Ramos (cell line): ENCODE measurements around the gene PON3.

Source experiments
- in situ Hi-C: fragments of 300-500 bp; cut with MboI; formaldehyde crosslinking; loops from one replicate; pipeline ENCODE4 v1.14.3; 2022; ENCODE audit warnings: low sequenced_read_pairs; ENCODE audit not compliant: unreplicated experiment

Gene PON3

DNA sequence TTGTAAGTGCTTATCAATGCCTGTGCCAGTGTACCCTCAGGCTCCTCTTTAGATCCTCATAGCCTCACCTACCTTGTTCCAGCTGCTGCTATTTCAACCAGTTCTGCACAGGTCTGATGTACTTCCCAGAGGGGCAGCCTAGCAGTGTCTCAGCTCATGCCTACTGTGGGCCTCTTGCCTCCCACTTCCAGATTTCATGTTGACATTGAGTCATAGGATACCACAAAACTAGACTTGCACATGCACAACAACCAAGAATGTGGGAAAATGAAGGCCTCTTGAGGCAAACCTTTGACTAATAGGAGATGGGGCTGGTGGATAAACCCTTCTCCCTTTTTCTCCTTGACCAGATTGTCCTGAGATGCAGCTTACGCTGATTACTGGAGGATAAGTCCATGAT is 31.0 kb downstream of the PON3 start:
- in situ Hi-C loops, result no loop called here

DNA sequence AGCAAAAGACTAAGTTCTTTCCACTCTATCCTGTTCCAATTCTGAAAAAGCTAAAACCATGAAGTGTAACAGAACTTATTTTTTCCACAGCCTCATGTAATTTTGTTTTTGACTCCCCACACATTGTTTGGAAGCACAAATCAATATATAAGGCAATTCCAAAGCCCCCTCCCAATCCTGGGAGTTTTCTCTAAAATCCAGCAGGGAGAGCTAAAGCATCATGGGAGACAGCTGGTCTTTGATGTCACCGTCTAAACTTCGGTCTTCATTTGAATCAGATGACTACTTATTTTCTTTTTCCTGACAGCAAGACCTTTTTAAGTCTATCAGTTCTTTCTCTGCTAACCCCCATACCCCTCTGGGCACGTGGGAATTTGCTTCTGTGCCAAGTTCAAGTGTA is 38.6 kb downstream of the PON3 start:
- in situ Hi-C loops, result no loop called here

DNA sequence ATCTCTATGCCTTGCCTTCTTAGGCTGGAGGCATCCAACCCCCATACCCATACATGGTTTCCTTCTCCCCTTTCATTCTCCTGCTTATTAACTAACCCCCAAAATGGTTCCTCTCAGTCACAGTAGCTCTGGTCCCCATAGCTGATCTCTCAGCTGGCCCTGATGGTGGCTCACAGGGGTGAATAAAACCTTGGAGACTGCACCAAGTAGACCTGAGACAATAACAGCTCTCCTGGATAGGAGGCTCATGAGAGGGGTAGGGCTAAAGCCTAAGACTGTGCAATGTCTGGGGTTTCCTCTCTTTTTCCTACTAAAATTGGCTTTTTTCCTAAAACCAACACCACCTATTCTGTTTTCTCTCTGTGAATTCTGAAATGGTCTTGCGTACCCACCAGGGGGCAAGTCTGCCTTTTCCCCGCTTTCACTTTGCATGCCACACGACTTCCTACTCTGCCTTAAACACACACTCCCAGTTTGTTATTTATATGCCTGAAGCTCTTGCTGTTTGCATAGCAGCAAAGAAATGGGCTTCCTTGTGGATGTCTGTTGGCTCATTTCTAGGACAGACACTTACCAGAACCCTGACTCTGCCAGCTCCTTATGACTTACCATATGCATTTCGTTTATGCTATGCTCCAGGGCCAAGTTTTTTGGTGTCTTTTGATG is 53.4 kb downstream of the PON3 start:
- in situ Hi-C loops, result no loop called here

DNA sequence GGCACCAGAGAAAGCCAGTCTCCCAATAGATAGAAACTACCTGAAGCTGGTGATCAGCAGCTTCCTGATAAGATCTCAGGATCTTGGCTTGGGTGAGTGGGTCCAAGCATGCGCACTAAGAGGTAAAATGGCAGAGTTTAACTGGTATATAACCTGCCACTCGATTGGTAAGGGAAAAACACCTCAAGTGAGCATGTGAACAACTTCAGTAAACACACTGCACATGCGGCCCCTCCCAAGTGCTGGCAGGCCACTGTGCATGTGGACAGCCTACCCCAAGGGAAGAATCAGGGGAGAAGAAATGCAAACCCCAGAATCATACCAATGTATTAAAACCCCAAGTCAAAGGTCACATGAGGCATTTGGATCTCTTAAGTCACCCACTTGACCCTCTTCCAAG is 54.1 kb downstream of the PON3 start:
- in situ Hi-C loops, result no loop called here

DNA sequence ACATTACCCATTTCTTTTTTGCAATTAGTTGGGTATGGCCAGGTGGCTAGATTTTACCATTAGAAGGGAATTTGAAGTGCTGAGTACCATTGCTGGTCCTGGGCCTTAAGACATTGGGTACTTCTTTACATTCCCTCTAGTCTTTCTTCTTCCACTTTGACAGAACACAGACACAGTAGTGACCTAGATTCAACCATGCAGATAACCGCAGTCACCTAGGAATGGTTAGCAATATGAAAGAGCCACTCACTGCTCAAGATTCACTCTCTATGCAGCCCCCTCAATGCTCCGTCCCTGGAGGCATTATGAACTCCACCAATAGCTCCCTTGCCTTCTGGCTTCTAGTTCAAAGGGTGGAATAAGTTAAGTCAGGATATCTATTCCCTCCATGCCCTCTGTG is 55.7 kb downstream of the PON3 start:
- in situ Hi-C loops, result no loop called here

DNA sequence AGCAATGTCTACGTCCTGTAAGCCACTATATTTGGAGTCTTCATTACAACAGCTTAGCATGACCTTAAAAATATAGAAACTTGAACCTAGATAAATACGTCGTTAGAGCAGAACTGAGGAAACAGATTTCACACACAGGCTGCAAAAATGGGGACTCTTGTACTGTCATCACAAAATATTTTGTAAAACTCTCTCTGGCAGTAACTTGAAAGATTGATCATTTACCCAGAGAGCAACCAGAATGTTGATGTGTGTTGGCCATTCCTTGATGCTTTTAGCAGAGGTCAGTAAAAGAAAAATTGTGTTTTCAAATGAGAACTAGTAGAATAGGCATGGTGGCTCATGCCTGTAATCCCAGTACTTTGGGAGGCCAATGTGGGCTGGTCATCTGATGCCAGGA is 57.3 kb downstream of the PON3 start:
- in situ Hi-C loops, result no loop called here

DNA sequence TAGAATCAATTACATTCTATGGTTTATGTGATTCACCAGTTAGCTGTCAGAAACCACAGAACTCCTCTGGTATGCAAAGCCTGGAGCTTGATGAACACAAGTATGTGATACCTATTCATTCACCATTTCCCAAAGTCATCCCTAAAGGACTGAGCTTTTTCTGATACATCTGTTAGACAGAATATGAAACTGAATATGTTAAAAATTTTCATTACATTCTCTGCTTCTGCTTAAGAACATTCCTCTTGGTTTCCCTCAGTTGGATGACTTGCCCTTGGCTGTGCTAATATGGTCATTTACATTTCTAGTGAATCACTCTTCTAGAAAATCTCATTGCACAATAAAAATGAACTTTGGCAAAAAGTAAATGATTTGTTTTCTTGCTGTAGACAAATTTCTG is 61.1 kb downstream of the PON3 start:
- in situ Hi-C loops, result no loop called here

DNA sequence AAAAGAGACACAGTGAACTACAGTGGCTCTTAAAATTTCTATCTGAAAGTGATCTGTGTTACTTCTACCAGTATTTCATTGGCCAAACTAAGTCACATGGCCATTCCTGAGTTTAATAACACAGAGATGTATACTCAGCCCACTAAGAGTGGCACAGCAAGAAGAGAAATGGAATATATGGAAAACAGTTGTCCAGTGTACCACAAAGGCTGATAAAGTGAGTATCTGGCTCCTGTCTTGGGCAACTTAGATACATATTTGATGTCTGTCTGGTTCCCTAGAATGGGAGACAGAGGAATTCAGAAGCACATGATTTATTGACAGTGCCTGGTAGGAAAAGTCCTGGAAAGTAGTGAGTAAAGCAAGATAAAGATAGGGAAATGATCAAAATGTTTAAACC is 61.7 kb downstream of the PON3 start:
- in situ Hi-C loops, result no loop called here

DNA sequence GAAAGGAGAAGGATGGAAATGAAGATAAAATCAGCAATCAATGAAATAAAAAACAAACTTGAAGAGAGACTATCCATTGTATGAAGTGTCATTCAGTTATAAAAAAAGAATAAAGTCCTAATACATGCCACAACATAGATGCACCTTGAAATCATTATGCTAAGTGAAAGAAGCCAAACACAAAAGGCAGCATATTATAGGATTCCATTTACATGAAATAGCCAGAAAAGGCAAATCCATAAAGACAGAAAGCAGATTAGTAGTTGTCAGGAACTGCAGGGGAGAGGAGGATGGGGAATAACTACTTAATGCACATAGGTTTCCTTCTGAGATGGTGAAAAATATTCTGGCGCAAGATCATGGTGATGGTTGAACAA is 65.2 kb downstream of the PON3 start:
- in situ Hi-C loops, result no loop called here

DNA sequence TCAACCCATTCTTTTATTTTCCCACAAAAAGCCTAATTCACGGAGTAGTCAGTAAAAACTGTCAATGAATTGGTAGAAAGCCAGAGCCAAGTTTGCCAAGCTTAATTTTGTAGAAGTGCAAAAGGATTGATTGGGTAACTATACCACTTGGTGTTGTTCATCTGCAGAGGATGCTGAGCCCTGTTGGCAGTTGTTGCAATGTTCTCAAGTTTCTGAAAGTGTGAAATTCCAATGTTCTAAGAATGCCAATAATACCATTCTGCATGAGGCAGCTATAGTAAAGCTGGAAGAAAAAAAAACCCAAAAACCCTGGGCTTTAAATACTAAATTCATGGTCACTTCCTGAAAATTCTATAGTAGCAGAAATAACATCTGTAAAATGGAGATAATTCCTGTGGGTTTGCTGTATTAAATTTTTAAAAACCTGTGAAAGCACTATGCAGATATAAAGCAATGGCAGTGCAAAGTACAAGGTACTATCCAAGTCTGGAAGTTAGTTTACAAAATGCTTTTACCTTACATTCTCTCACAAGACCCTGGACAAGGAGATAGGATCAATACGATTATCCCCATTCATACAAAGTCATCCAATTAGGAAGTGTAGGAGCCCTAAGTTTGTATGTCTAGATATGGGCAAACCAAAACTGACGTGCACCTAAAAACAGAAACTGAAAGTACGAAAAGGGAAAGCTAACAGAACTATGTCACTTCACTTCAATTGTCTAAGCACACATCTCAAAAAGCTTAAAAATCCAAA is 65.8 kb downstream of the PON3 start:
- in situ Hi-C loops, result no loop called here

DNA sequence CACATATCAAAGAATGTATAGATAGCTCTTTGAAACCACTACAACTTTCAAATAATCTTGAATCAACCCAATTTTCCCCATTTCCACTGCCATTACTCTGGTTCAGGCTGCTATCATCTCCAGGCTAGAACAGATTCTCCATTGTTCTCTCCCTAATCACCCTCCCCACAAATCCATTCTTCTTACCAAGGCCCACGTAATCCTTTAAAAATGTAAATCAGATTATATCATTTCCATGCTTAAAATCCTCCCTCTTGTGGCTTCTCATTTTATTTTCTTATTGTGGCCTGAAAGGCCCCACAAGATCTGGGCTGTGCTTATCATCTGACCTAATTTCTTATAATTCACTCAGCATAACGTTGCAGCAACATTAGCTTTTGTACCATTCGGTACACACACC is 68.8 kb downstream of the PON3 start:
- in situ Hi-C loops, result no loop called here

DNA sequence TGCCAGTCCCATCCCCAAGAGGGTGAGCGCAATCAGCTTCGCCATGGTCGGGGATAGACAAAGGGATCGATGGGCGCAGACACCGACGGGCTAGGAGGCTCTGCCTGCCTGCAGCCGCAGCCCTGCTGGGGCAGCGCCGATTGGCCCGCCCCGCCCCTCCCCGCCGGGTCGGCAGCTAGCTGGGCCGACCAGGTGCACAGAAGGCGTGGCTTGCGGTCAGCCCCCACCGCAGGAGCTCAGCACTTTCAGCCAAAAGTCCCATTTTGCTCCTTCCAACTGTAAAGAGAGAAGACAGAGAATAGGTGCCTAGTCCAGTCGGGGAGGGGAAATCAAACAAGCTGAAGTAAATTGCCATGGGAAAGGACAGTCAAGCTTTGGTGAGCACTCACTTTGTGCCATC is 71.7 kb downstream of the PON3 start, which contains the start of gene PON1:
PON1 (minus strand) TSS at position 102 of the 400 bp plus-strand sequence; CDS start at position 45, 57 bp downstream.
- in situ Hi-C loops, result no loop called here

DNA sequence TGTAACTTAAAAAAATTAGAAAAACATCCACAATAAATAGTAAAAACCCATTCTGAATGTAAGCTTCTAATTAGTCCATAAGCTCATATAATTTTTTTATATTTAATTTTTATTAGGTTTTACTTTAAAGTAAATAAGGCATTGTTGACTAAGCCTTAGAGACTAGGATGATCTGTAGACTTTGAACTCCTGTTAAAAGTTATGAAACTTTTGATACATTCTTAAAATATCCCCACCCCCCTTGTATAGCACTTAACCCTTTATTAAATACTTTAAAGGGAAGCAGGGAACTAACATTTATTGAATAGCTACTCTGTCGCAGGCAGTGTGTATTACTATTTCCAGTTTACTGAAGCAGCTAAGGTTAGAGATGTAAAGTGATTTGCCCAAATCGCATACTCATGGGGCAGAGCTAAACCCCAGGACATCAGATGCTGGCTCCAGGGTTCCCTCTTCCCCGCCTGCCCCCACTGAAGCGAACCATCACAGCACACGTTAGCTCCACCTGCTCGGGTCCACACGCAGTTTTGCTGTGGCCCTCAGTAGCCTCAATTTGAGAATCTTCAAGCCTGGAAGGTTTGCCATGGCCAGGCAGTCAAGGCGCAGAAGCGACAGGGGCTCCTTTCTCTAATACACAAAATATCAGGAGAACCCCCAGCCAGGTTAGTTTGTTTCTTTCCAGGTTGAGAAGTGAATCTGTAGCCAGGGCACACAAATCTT is 72.6 kb downstream of the PON3 start:
- in situ Hi-C loops, result no loop called here

DNA sequence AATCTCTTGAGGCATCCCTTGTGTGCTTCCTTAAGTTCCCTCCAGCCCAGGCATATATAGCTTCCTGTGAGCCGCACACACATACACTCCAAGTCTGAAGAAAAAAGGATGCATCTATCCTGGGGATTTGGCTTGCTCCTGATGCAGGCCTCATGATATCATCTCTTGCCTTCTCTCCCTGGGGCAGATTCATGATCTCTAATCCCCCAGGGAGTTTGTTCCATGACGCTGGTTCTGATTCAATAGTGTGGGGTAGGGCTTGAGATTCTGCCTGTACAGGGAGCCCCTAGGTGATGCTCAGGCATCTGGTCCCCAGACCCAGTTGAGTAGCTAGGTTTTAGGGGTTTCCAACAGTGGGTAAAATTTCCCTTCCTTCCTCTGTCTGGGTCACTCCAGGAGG is 73.3 kb downstream of the PON3 start:
- in situ Hi-C loops, result no loop called here

DNA sequence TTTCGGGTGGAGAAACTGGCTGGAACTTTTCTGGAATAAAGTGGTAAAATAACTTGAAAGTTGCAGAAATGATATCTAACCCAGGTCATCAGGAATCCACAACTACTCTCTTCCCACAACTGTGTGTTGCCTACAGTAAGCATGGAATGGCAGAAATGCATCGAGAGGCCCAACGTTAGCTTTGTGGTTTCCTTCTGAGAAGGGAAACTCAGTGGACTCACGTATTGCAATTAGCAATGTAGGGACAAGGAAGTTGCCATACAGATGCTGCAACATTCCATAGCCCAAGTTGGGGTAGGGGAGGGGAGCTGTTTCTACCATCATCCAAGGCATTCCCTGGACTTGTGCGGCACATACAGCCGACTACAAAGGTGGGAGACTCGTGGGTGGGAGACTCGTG is 73.8 kb downstream of the PON3 start:
- in situ Hi-C loops, result no loop called here

DNA sequence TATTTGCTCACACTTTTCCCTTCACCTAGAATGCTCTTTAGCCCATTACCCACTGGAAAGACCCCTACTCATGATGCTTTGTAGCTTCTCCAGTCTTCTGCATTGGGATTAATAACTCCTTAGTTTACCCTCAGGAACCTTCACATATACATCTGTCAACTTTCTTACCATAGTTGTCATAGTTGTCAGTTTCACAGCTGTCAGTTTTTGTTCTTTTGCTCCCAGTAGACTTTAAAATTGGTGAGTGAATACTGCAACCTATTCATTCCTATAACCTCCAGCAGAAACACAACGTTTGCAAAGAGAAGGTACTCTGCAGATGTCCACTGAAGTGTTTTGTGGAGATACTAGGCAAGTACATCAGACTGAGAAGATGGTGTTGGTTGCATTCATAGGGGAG is 74.5 kb downstream of the PON3 start:
- in situ Hi-C loops, result no loop called here

DNA sequence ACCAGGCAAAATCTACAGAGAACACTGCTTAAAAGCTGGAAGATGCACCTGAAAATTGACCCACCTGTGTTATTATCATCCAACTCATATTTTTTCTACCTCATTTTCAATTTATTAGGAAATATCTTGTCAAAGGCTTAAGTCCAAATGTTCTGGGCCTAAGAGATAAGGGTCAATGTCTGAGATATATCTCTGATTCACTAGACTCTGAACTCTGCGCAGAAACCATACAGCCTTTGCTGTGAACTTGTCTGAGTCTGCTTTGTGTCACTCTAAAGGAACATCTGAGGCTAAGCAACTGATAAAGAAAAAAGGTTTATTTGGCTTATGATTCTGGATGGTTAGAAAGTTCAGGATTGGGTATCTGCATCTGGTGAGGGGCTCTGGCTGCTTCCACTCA is 75.5 kb downstream of the PON3 start:
- in situ Hi-C loops, result no loop called here

DNA sequence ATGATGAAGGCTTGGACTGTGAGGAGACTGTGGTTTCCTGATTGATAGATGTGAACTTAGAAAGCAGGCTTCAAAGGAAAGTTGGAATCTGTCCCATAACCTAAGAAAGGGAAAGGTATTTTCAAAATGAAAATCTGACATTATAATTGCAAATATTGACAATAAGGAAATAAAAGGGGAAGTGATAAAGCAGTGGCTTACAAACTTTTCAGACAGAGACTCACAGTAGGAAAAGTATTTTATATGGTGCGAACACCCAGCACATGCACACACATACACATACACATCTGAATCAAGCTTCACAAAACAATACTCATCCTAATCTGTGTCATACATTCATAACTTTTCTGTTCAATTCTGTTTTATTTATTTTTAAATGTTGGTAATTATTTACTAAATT is 76.6 kb downstream of the PON3 start:
- in situ Hi-C loops, result no loop called here

DNA sequence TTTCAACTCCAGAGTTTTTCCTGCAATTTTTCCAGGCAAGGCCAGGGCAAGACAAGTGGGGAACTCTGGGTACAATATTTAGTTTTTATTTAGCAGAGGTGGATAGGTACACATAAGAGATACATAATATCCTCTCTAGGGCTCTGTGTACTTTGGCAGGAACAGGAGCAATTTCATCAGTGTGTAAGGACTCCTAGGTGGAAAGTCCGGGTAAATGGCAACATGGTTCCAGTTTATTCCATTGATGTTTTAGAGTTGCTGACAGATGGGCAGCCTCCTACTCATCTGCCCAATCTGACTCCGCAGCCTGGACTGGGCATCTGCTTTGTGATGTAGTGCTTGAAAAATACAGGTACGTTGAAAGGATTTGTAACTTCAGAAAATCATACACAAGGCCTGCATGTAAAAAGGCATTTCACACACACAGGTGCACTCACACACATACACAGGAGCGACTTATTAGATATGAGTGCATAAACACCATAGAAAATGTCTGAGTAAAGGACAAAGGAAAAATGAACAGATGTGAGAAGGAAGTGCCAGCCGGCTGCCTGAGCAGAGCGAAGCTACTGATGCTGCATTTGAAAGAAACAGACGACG is 77.6 kb downstream of the PON3 start:
- in situ Hi-C loops, result no loop called here

DNA sequence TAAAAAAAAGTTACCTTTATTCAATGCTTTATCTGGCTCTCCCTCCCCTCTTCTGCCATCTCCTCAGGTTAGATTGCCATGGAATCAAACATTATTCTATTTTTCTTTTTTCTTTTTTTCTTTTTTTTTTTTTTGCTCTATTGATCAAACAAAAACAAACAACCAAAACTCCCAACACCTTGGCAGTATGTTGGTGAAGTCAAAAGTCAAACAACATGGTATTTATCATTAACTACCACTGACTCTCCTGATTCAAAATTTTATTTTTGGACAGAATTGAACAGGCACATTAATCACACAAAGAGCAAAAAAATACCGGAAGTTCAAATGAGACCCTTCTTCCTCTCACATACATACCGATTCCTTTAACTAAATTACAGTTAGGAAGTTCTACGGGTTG is 78.2 kb downstream of the PON3 start:
- in situ Hi-C loops, result no loop called here

DNA sequence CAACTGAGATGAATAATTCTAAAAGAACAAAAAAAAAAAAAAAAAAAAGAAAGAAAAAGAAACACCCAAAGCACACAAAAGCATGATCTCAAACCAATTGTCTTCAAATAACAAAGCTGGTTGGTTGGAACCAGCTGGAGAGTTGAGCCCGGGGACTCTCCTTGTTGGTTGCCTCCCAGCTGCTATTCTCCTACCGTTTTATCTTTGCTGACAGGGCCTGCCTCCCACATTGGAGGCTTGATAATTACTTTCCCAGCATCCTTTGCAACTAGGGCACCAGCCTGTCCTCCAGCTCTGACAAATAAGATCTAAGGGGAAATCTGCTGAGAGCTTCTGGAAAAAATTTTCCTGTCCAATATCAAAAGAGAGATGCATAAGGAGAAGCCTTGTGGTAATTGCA is 78.6 kb downstream of the PON3 start:
- in situ Hi-C loops, result no loop called here
